K562 (cell line): ENCODE data around the gene SYNGR3. TPM values are rescaled to one million over a fixed set of nuclear protein-coding genes. Genes with fewer than 3 reads are reported as not detected.

Source experiments
- FOSL1 ChIP-seq: fragments of 200-800 bp; sonication (Bioruptor generic); conservative IDR thresholded peaks from 2 replicates; pipeline ENCODE4 v1.6.1; 2016; ENCODE audit warnings: missing genetic modification characterization, missing compliant biosample characterization
- FOXJ2 ChIP-seq: fragments of 200-800 bp; sonication (Bioruptor generic); IDR thresholded peaks from 2 replicates; pipeline ENCODE4 v1.6.1; 2016; ENCODE audit warnings: missing genetic modification characterization, missing compliant biosample characterization
- PCBP1 ChIP-seq: fragments of 200-400 bp; formaldehyde crosslinking; IDR thresholded peaks from 2 replicates; pipeline ENCODE4 v1.6.1; 2018; ENCODE audit warnings: mild to moderate bottlenecking, low read depth, low read length; ENCODE audit not compliant: poor library complexity, severe bottlenecking
- ZBTB40 ChIP-seq, 2 experiments: fragments of 450-650 bp in 1 of 2; sonication (generic) in 1 of 2; formaldehyde crosslinking in 1 of 2; IDR thresholded peaks; 2 replicates each; pipeline versions ENCODE4 v1.7.1 to v1.9.0; 2016 to 2022; ENCODE audit warnings: inconsistent platforms in 1 of 2, mild to moderate bottlenecking in 1 of 2, missing genetic modification reagents in 1 of 2
- polyA plus RNA-seq, 8 experiments: library from polyadenylated mRNA; depleted of rRNA in 4 of 8; stranded (reverse) in 5 of 8; unstranded in 3 of 8; fragments of >200 nt; fragmentation: Nextera tagmentation in 2 of 8; fragmentation: Illumina TruSeq in 1 of 8; extraction: Ambion mirVana in 2 of 8; extraction: Trizol in 1 of 8; gene quantifications; 2 replicates each; pipeline versions ENCODE4 v1.2.1 to v1.2.3, GENCODE V29; 2011 to 2014; ENCODE audit warnings: inconsistent platforms in 1 of 8, missing spikeins in 1 of 8
- total RNA-seq, 7 experiments: library from RNA; depleted of rRNA in 6 of 7; stranded (reverse); fragments of >200 nt in 6 of 7; fragmentation: Illumina TruSeq in 2 of 7; extraction: Trizol in 2 of 7; gene quantifications; 2 replicates each; pipeline versions ENCODE4 v1.2.1 to v1.2.3, GENCODE V29; 2011 to 2021; ENCODE audit warnings: low replicate concordance in 1 of 7
- TF ChIP-seq, protein P1 (sequence below): fragments of 450-650 bp; formaldehyde crosslinking; IDR thresholded peaks from 2 replicates; pipeline ENCODE4 v1.4.0; 2020; ENCODE audit warnings: mild to moderate bottlenecking, moderate library complexity
- TF ChIP-seq, protein P2 (sequence below): fragments of 450-650 bp; IDR thresholded peaks from one replicate; pipeline ENCODE4 v1.6.1; 2018; ENCODE audit warnings: mild to moderate bottlenecking, moderate library complexity; ENCODE audit not compliant: partially characterized antibody

SYNGR3 gene
- total and polyA plus RNA-seq, 9 of the 15 experiments (the other 6 are each of a cell fraction or from before 2014, with no cell fraction given) = 3.7 to 69.2 (median 36.3) TPM

DNA sequence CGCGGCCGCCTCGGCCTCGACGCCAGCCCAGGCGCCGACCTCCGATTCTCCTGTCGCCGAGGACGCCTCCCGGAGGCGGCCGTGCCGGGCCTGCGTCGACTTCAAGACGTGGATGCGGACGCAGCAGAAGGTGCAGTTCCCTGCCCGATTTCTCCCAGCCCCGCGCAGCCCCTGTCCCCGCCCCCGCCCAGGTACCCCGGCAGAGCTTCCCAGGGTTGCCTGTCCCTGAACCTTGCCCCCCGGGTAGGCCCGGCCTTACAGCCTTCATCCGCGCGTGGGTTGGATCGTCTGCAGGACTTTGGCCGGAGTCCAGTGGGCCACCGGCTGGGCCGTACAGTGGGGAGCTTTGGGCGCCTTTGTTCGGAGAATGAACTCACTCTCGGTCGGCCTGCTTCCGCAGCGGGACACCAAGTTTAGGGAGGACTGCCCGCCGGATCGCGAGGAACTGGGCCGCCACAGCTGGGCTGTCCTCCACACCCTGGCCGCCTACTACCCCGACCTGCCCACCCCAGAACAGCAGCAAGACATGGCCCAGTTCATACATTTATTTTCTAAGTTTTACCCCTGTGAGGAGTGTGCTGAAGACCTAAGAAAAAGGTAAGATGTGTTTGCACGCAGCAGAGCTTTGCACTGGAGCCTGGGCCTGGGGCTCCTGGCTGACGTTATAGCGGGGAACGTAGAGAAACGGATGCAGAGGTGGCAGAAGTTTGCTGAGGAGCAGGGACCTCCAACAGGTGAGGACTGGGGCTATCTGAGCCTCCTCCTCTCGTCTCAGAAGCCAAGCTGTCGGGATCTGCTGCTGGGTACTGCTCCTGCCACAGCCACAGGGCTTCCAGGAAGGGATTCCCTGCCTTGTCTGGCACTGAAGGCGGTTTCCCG lies 5.2 kb upstream of the SYNGR3 start (continued):
- TF ChIP-seq, protein P1, sequence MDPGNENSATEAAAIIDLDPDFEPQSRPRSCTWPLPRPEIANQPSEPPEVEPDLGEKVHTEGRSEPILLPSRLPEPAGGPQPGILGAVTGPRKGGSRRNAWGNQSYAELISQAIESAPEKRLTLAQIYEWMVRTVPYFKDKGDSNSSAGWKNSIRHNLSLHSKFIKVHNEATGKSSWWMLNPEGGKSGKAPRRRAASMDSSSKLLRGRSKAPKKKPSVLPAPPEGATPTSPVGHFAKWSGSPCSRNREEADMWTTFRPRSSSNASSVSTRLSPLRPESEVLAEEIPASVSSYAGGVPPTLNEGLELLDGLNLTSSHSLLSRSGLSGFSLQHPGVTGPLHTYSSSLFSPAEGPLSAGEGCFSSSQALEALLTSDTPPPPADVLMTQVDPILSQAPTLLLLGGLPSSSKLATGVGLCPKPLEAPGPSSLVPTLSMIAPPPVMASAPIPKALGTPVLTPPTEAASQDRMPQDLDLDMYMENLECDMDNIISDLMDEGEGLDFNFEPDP = no peak
- TF ChIP-seq ZBTB40 (IDR thresholded peaks at IDR 0.05) = no peak
- TF ChIP-seq ZBTB40 (CRISPR knock-in tag; IDR thresholded peaks at IDR 0.05) = no peak
- TF ChIP-seq FOXJ2 = 0 out of 2 replicates have a peak, but pooled peaks have one; percentile 4
- peak; percentile 22 for TF ChIP-seq PCBP1
- TF ChIP-seq, protein P2, sequence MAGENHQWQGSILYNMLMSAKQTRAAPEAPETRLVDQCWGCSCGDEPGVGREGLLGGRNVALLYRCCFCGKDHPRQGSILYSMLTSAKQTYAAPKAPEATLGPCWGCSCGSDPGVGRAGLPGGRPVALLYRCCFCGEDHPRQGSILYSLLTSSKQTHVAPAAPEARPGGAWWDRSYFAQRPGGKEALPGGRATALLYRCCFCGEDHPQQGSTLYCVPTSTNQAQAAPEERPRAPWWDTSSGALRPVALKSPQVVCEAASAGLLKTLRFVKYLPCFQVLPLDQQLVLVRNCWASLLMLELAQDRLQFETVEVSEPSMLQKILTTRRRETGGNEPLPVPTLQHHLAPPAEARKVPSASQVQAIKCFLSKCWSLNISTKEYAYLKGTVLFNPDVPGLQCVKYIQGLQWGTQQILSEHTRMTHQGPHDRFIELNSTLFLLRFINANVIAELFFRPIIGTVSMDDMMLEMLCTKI = no peak
- 0 out of 2 replicates have a peak, but pooled peaks have one; percentile 1 for TF ChIP-seq FOSL1 (tag)
